ENCODE measurements around the gene SLC4A2. TPM values are rescaled to one million over a fixed set of nuclear protein-coding genes. Genes with fewer than 3 reads are reported as not detected.

The SLC4A2 gene
- total and polyA plus RNA-seq, 7 experiments from 2014 or later: 7.9 to 125 (median 57.2) TPM

- H3K27ac Mint-ChIP-seq: peak overlapping the region; percentile 75 to 100 (median 94)
- CTCF ChIA-PET: interaction anchor here (0.6 to 5.2 kb wide), 21 partner anchors 10 to 612 kb away, joined by 3 to 52 read pairs (median 4); partner anchors contain the start of gene ABCB8
- no peaks in the 10 kb centered on the region for H3K36me3 ChIP-seq (ENCODE audit: control insufficient read depth in 2 of 3, insufficient read depth in 3 of 3, low read length in 3 of 3)
- peak overlapping the region; percentile 97 for H3K27ac ChIP-seq (ENCODE audit: low read depth, low read length)
- POLR2A ChIA-PET: interaction anchor here (0.7 to 3.9 kb wide), 25 partner anchors 8 to 324 kb away, joined by 3 to 28 read pairs (median 4); partner anchors contain the start of genes ABCB8, CDK5, FASTK and NOS3
- H3K9me3 ChIP-seq (ENCODE audit: control insufficient read depth in 2 of 3, low read length in 3 of 3): no peaks in the 10 kb centered on the region
- peak in 7 of 9 donors; percentile 41 to 63 (median 61) for DNase-seq
- peak; percentile 45 for ATAC-seq
- H3K27me3 ChIP-seq (ENCODE audit: control insufficient read depth in 2 of 2, insufficient read depth in 2 of 2, low read length in 2 of 2): no peaks in the 10 kb centered on the region
- H3K9me3 Mint-ChIP-seq: peaks cover 0 to 4% (median 0%) of the 10 kb centered on the region in 11 donors
- H3K36me3 Mint-ChIP-seq: peaks cover 0 to 12% (median 0%) of the 10 kb centered on the region in 5 donors
- peaks cover 35 to 65% (median 51%) of the 10 kb centered on the region in 7 donors for H3K4me1 Mint-ChIP-seq
- H3K4me1 ChIP-seq (ENCODE audit: control insufficient read depth in 2 of 2, insufficient read depth in 2 of 2, low read length in 2 of 2): peaks cover 26 to 50% of the 10 kb centered on the region in 2 donors
- H3K4me3 ChIP-seq (ENCODE audit: low read length): peak overlapping the region; percentile 65
- peaks cover 0 to 37% (median 0%) of the 10 kb centered on the region in 5 donors for H3K27me3 Mint-ChIP-seq
- intact Hi-C loops (cut with micrococcal nuclease): loop anchor here (1.0 kb wide), 6 partner anchors 10 to 120 kb away; partner anchors contain the start of gene ABCB8 (in 2 of the 2)
- H3K4me3 Mint-ChIP-seq: peak overlapping the region; percentile 79 to 94 (median 88)
Observed at GRCh38 chr7:151018421-151019129, 40.8 kb upstream of the SLC4A2 start.

DNA sequence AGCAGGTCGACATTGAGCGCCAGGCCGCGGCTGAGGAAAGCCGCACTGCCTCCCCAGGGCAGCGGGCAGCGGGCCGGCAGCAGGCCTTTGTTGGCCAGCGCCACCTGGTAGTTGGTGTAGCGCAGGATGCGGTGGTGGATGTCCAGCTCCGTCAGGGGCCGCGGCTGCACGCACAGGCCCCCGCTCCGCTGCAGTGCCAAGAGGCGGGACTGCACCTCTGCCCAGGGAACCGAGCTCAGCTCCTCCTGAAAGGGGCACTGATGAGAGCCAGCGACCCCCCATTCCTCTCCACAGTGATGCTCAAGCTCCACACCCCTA is 40.3 kb upstream of the SLC4A2 start:
- ChIA-PET POLR2A (interaction anchor here (0.7 to 3.9 kb wide), 19 partner anchors 8 to 323 kb away, joined by 3 to 28 read pairs (median 6); partner anchors contain the start of genes ABCB8, CDK5, FASTK and NOS3), CTCF (interaction anchor here (0.8 to 5.2 kb wide), 20 partner anchors 9 to 613 kb away, joined by 3 to 52 read pairs (median 5); partner anchors contain the start of gene ABCB8)
- Mint-ChIP-seq H3K27ac (peak overlapping the region; percentile 56 to 99 (median 69)), H3K4me1 (peaks cover 33 to 60% (median 46%) of the 10 kb centered on the region in 7 donors), H3K27me3 (peaks cover 0 to 37% (median 0%) of the 10 kb centered on the region in 5 donors), H3K4me3 (peak overlapping the region; percentile 65 to 94 (median 82)), H3K9me3 (peaks cover 0 to 3% (median 0%) of the 10 kb centered on the region in 11 donors), H3K36me3 (peaks cover 0 to 9% (median 0%) of the 10 kb centered on the region in 5 donors)
- H3K4me3 ChIP-seq (ENCODE audit: low read length): peak overlapping the region; percentile 41
- no peaks in the 10 kb centered on the region for H3K9me3 ChIP-seq (ENCODE audit: control insufficient read depth in 2 of 3, low read length in 3 of 3)
- intact Hi-C loops (cut with micrococcal nuclease): no loop called here
- H3K36me3 ChIP-seq (ENCODE audit: control insufficient read depth in 2 of 3, insufficient read depth in 3 of 3, low read length in 3 of 3): no peaks in the 10 kb centered on the region
- ATAC-seq (no peak), DNase-seq (no peak)
- no peak overlapping the region for H3K27ac ChIP-seq (ENCODE audit: low read depth, low read length)
- peaks cover 23 to 48% of the 10 kb centered on the region in 2 donors for H3K4me1 ChIP-seq (ENCODE audit: control insufficient read depth in 2 of 2, insufficient read depth in 2 of 2, low read length in 2 of 2)
- no peaks in the 10 kb centered on the region for H3K27me3 ChIP-seq (ENCODE audit: control insufficient read depth in 2 of 2, insufficient read depth in 2 of 2, low read length in 2 of 2)

GRCh38 chr7:151020231-151020630 is 39.2 kb upstream of the SLC4A2 start:
- Histone ChIP-seq H3K4me1 (ENCODE audit: control insufficient read depth in 2 of 2, insufficient read depth in 2 of 2, low read length in 2 of 2) (peaks cover 12 to 38% of the 10 kb centered on the region in 2 donors), H3K27ac (ENCODE audit: low read depth, low read length) (no peak overlapping the region), H3K4me3 (ENCODE audit: low read length) (no peak overlapping the region), H3K36me3 (ENCODE audit: control insufficient read depth in 2 of 3, insufficient read depth in 3 of 3, low read length in 3 of 3) (no peaks in the 10 kb centered on the region), H3K27me3 (ENCODE audit: control insufficient read depth in 2 of 2, insufficient read depth in 2 of 2, low read length in 2 of 2) (no peaks in the 10 kb centered on the region), H3K9me3 (ENCODE audit: control insufficient read depth in 2 of 3, low read length in 3 of 3) (no peaks in the 10 kb centered on the region)
- ChIA-PET POLR2A (interaction anchor here (0.7 to 3.6 kb wide), 5 partner anchors 8 to 45 kb away, joined by 3 to 28 read pairs (median 12); partner anchors contain the start of gene ABCB8), CTCF (interaction anchor here (1.0 to 5.2 kb wide), 4 partner anchors 9 to 112 kb away, joined by 3 to 52 read pairs (median 8); no protein-coding TSS in a partner anchor)
- Mint-ChIP-seq H3K4me3 (peak overlapping the region in 5 of 10 donors; percentile 21 to 94 (median 58)), H3K27me3 (peaks cover 0 to 39% (median 0%) of the 10 kb centered on the region in 5 donors), H3K27ac (peak overlapping the region in 1 of 9 donors; percentile 54), H3K4me1 (peaks cover 24 to 48% (median 36%) of the 10 kb centered on the region in 7 donors), H3K36me3 (peaks cover 0 to 4% (median 0%) of the 10 kb centered on the region in 5 donors), H3K9me3 (peaks cover 0 to 2% (median 0%) of the 10 kb centered on the region in 11 donors)
- intact Hi-C loops (cut with micrococcal nuclease): loop anchor here in 1 of 2 donors (10.0 kb wide), 1 partner anchor 325 kb away; the partner anchor contains the start of gene NUB1
- no peak for DNase-seq
- no peak for ATAC-seq

- POLR2A ChIA-PET: interaction anchor here (0.6 kb wide), 1 partner anchor 546 kb away, joined by 3 read pairs; no protein-coding TSS in a partner anchor
- Histone ChIP-seq H3K27me3 (ENCODE audit: control insufficient read depth in 2 of 2, insufficient read depth in 2 of 2, low read length in 2 of 2) (no peaks in the 10 kb centered on the region), H3K4me3 (ENCODE audit: low read length) (no peak overlapping the region), H3K4me1 (ENCODE audit: control insufficient read depth in 2 of 2, insufficient read depth in 2 of 2, low read length in 2 of 2) (peaks cover 9 to 10% of the 10 kb centered on the region in 2 donors), H3K27ac (ENCODE audit: low read depth, low read length) (no peak overlapping the region), H3K9me3 (ENCODE audit: control insufficient read depth in 2 of 3, low read length in 3 of 3) (no peaks in the 10 kb centered on the region), H3K36me3 (ENCODE audit: control insufficient read depth in 2 of 3, insufficient read depth in 3 of 3, low read length in 3 of 3) (no peaks in the 10 kb centered on the region)
- ATAC-seq: no peak
- Mint-ChIP-seq H3K36me3 (no peaks in the 10 kb centered on the region), H3K27ac (peak overlapping the region in 1 of 9 donors; percentile 12), H3K27me3 (peaks cover 0 to 37% (median 0%) of the 10 kb centered on the region in 5 donors), H3K9me3 (peaks cover 0 to 2% (median 0%) of the 10 kb centered on the region in 11 donors), H3K4me1 (peaks cover 16 to 30% (median 20%) of the 10 kb centered on the region in 7 donors), H3K4me3 (no peak overlapping the region)
- CTCF ChIA-PET: interaction anchor here (1.5 kb wide), 1 partner anchor 61 kb away, joined by 6 read pairs; no protein-coding TSS in a partner anchor
- intact Hi-C loops (cut with micrococcal nuclease): loop anchor here in 1 of 2 donors (10.0 kb wide), 1 partner anchor 322 kb away; the partner anchor contains the start of gene NUB1
- no peak for DNase-seq
Observed at GRCh38 chr7:151023232-151023631, 36.2 kb upstream of the SLC4A2 start.

- Mint-ChIP-seq H3K36me3 (no peaks in the 10 kb centered on the region), H3K4me3 (peak within 1 kb of the TSS in 1 of 10 donors; percentile 35), H3K9me3 (peaks cover 0 to 2% (median 0%) of the 10 kb centered on the region in 11 donors), H3K27me3 (peaks cover 0 to 30% (median 0%) of the 10 kb centered on the region in 5 donors), H3K4me1 (peaks cover 16 to 28% (median 19%) of the 10 kb centered on the region in 7 donors), H3K27ac (peak within 1 kb of the TSS in 5 of 9 donors; percentile 0 to 58 (median 41))
- Histone ChIP-seq H3K4me1 (ENCODE audit: control insufficient read depth in 2 of 2, insufficient read depth in 2 of 2, low read length in 2 of 2) (peaks cover 6 to 7% of the 10 kb centered on the region in 2 donors), H3K4me3 (ENCODE audit: low read length) (no peak within 1 kb of the TSS), H3K36me3 (ENCODE audit: control insufficient read depth in 2 of 3, insufficient read depth in 3 of 3, low read length in 3 of 3) (no peaks in the 10 kb centered on the region), H3K27me3 (ENCODE audit: control insufficient read depth in 2 of 2, insufficient read depth in 2 of 2, low read length in 2 of 2) (no peaks in the 10 kb centered on the region), H3K9me3 (ENCODE audit: control insufficient read depth in 2 of 3, low read length in 3 of 3) (no peaks in the 10 kb centered on the region), H3K27ac (ENCODE audit: low read depth, low read length) (no peak within 1 kb of the TSS)
- ChIA-PET POLR2A (no interaction called here), CTCF (interaction anchor here (0.8 kb wide), 1 partner anchor 36 kb away, joined by 3 read pairs; no protein-coding TSS in a partner anchor)
- ATAC-seq (no peak), DNase-seq (no peak)
- intact Hi-C loops (cut with micrococcal nuclease): loop anchor here (5.0 to 10.0 kb wide), 2 partner anchors 320 to 702 kb away; partner anchors contain the start of genes ACTR3C (in 1 of the 2), LRRC61 (in 1 of the 2) and NUB1 (in 1 of the 2)
Observed at GRCh38 chr7:151024435-151025056, 34.8 kb upstream of the SLC4A2 start, which contains the start of gene ATG9B. Gene ATG9B (minus strand): TSS chr7:151024494. CDS start chr7:151024423, 71 bp downstream.

All from naive thymus-derived CD4-positive, alpha-beta T cell (primary cell).